ENCODE data around the gene MYLK.
A peak's percentile ranks its signal among the peaks of the same experiment; 100 is the strongest.

The MYLK gene

DNA sequence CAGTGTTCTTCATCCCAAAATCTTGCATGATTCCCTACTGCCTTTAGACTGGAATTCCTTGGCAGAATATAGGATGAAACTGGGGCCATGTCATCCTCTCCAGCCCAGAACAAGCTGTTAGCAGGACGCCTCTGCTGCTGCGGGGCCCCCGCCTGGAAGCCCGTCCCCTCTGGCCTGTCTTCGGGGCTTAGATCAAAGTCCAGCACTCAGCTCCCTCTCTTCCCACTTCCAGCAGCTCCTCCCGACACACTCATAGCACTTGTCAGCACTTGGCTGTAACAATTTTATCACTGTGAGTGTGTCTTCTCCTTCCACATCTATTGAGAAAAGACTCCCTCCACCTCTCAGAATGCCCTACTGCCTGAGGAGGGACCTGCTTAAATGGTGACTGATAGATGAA lies 187.3 kb downstream of the MYLK start:
- in situ Hi-C loops (cut with MboI; ENCODE audit: low pct_unique_long_range_greater_than_20kb, low sequenced_read_pairs): no loop called here
- DNase-seq: no peak

GRCh38 chr3:123695731-123696640 lies 188.1 kb downstream of the MYLK start:
- in situ Hi-C loops (cut with MboI; ENCODE audit: low pct_unique_long_range_greater_than_20kb, low sequenced_read_pairs): no loop called here
- peak; percentile 82 for DNase-seq

GRCh38 chr3:123695152-123695551 lies 189.0 kb downstream of the MYLK start:
- DNase-seq: no peak
- in situ Hi-C loops (cut with MboI; ENCODE audit: low pct_unique_long_range_greater_than_20kb, low sequenced_read_pairs): no loop called here

DNA sequence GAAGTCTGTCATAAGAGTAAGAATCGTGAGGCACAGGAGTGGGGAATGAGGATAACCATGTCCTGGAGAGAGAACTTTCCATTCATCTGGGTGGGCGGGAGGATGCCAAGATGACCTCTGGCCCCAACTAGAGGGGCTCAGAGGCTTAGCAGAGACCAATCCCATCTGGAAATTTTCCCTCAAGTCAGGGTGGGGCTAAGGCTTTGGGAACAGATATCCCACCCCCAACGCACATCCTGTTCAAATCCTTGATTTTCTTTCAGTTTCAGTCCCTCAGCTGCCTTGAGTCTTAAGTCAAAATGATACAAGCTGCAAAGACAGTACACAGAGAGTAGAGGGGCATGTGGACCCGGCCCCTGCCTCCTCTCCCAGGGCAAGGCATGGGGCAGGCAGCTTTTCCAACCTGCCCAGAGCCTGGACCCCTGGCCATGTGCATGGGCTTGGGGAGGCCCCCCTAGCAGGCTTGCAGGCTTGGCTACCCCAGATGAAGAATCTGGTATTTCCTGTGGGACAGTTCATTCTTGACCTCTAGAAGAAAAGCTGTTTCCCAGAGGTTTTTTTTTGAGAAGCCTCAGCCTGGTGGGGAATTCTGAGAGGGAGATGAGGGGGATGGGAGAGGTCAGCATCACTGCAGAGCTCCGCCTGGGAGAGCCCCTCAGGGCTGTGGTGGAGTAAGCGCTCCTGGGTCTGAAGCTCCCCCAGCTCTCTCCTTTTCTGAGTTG lies 189.6 kb downstream of the MYLK start:
- no peak for DNase-seq
- in situ Hi-C loops (cut with MboI; ENCODE audit: low pct_unique_long_range_greater_than_20kb, low sequenced_read_pairs): no loop called here

DNA sequence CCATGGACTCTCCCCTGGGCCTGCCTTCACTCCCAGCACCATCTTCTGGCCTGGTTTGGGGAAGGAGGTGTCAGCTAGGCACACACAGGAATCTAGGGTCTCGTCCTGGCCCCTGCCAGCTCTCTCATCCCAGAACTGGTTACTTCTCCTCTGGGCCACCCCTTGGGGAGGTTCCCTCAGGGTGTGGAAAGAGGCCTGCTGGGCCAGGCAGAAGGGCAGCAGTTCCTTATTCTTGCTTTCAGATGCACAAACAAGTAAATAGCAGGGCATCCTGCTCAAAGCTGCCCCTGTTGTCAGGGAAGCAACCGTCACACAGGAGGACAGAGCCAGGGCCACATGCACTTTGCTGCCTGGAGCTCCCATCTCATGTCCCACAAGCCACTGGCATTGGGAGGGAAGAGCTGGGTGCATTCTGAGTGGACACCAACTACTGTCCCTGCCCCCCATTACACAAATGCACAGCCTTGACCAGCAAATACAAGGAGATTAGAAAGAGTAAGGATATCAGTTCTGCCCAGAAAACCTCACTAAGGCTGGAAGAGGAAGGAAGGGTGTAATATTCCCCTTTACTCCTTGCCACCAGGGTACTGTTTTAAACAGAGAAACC lies 190.4 kb downstream of the MYLK start:
- DNase-seq: peak; percentile 14
- in situ Hi-C loops (cut with MboI; ENCODE audit: low pct_unique_long_range_greater_than_20kb, low sequenced_read_pairs): no loop called here

- no peak for DNase-seq
- in situ Hi-C loops (cut with MboI; ENCODE audit: low pct_unique_long_range_greater_than_20kb, low sequenced_read_pairs): no loop called here
Measured at GRCh38 chr3:123692671-123693070, 191.5 kb downstream of the MYLK start.

GRCh38 chr3:123692041-123692440 lies 192.1 kb downstream of the MYLK start:
- no peak for DNase-seq
- in situ Hi-C loops (cut with MboI; ENCODE audit: low pct_unique_long_range_greater_than_20kb, low sequenced_read_pairs): no loop called here

- in situ Hi-C loops (cut with MboI; ENCODE audit: low pct_unique_long_range_greater_than_20kb, low sequenced_read_pairs): no loop called here
Measured at GRCh38 chr3:123689831-123690230, 194.3 kb downstream of the MYLK start.

GRCh38 chr3:123688241-123688747 lies 195.8 kb downstream of the MYLK start:
- in situ Hi-C loops (cut with MboI; ENCODE audit: low pct_unique_long_range_greater_than_20kb, low sequenced_read_pairs): no loop called here
- DNase-seq: no peak

More at GRCh38 chr3:123689831-123690230, 194.3 kb downstream of the MYLK start:
- no peak for DNase-seq

- in situ Hi-C loops (cut with MboI; ENCODE audit: low pct_unique_long_range_greater_than_20kb, low sequenced_read_pairs): no loop called here
- DNase-seq: no peak
Measured at GRCh38 chr3:123687286-123687685, 196.8 kb downstream of the MYLK start.

GRCh38 chr3:123686251-123686650 lies 197.9 kb downstream of the MYLK start:
- no peak for DNase-seq

DNA sequence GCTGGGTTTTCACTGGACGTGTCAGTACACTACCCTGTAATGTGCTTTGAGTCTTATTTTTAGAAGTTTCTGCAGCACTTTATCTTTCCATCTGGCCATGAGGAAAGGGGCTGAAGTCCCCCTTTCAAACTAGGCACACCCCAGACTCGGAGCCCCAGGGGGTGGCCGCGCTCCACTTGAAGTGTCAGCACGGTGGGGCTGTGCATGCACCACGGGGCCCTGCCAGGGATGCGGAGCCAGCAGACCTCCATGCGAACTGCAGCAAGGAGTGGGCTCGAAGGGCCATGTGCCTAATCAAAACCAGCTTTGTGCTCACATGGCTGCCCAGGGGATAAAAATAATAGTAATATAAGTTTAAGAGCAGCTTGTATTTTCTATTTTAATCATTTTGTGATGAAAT lies 198.4 kb downstream of the MYLK start:
- in situ Hi-C loops (cut with MboI; ENCODE audit: low pct_unique_long_range_greater_than_20kb, low sequenced_read_pairs): no loop called here
- DNase-seq: no peak

More at GRCh38 chr3:123686251-123686650, 197.9 kb downstream of the MYLK start:
- in situ Hi-C loops (cut with MboI; ENCODE audit: low pct_unique_long_range_greater_than_20kb, low sequenced_read_pairs): no loop called here

- in situ Hi-C loops (cut with MboI; ENCODE audit: low pct_unique_long_range_greater_than_20kb, low sequenced_read_pairs): no loop called here
- DNase-seq: no peak
Measured at GRCh38 chr3:123684636-123685035, 199.5 kb downstream of the MYLK start.

DNA sequence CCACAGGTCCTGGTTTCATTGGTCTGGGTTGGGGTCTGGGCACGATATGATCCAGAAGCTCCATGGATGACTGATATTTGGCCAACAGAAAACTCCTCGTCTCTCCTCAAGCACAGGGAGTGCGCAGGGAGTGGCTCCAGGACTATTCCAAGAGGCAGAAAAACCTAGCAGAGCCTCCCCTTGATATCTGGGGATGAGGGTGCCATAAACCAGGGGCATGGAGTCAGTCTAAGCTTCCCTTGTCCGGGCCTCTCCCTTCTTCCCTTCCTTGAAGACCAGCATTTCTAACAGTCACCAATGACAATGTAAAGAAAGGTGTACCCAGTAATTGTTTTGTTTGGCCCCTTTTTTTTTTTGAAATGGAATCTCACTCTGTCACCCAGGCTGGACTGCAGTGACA lies 199.9 kb downstream of the MYLK start:
- in situ Hi-C loops (cut with MboI; ENCODE audit: low pct_unique_long_range_greater_than_20kb, low sequenced_read_pairs): no loop called here
- DNase-seq: no peak

DNA sequence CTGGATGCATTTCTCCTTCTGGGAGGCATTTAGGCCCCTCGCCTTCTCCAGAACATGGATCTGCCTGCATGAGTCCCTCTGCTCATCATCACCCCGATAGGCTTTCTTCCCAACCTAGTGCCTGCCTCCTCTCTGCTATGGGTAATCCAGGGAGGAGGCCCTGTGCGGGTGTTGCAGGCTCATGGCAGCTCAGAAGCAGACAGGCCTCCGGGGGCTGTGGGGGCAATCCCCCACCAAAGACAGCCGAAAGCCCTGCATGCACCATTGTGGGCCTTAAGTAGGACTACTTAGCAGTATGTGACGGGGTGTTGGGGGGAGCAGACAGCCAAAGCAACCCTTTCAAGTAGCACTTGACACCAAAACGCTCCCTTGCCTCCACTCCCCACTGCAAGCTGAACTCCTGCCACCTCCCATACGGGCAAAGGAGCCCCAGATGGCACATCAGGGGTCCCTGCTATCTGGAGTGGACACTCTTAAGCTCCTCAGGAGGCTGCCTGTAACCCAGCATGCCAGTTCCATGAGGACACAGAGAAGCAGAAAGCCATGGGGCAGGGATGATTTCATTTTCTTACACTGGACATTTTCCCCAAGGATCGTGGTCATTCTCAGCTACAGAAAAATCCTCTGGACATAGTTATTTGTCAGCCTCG lies 200.5 kb downstream of the MYLK start:
- in situ Hi-C loops (cut with MboI; ENCODE audit: low pct_unique_long_range_greater_than_20kb, low sequenced_read_pairs): no loop called here
- DNase-seq: no peak

DNA sequence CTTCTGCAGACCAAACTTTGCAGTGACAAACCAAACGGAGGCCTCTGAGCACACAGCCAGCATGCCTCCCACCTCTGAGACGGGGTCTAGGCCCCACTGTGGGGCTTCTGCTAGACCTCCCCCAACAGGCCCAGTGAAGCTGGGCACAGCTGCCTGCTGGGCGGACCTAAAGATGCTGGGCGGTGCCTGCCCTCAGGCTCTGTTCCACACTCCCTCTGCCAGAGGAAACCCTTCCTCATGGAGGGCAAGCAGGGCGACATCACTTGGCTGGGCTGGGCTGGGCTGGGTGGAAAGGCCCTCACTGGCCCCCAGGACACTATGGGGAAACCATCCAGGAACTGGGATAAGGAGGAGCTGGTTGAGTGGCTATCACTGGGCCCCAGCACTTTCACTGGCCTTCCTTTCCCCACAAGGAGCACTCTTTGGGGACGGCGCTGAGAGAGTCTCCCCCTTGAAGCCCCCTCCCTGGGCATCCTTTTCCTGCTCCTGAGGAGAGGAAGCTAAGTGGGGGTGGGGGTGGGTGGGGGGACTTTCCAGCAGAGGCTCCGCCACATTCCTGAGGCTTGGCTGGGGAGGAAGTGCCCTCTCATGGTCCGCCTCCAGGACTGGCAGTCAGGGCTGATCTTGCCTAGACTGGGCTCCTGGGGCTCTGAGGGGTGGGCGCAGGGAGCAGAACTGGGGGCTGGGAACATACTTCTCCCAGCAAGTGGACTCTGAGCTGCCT lies 201.2 kb downstream of the MYLK start:
- in situ Hi-C loops (cut with MboI; ENCODE audit: low pct_unique_long_range_greater_than_20kb, low sequenced_read_pairs): no loop called here
- no peak for DNase-seq

DNA sequence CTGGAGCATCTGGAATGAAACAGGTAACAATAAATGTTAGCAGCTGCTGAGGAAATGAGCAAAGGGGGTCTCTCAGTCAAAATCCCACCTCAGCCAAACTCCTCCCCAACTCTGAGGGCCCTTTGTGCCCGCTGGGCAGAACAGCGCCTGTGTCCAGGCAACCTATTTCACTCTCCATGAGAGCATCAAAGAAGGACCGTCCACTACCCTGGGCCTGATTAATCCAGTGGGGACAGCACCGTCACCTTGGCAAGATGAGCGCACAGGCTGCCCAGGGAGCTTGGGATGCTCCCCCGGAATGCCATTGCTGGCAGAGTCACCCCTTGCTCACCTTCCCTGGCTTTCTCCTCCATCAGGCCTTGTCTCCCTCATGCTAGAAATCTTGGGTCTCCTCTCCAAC lies 201.8 kb downstream of the MYLK start:
- in situ Hi-C loops (cut with MboI; ENCODE audit: low pct_unique_long_range_greater_than_20kb, low sequenced_read_pairs): no loop called here
- no peak for DNase-seq

DNA sequence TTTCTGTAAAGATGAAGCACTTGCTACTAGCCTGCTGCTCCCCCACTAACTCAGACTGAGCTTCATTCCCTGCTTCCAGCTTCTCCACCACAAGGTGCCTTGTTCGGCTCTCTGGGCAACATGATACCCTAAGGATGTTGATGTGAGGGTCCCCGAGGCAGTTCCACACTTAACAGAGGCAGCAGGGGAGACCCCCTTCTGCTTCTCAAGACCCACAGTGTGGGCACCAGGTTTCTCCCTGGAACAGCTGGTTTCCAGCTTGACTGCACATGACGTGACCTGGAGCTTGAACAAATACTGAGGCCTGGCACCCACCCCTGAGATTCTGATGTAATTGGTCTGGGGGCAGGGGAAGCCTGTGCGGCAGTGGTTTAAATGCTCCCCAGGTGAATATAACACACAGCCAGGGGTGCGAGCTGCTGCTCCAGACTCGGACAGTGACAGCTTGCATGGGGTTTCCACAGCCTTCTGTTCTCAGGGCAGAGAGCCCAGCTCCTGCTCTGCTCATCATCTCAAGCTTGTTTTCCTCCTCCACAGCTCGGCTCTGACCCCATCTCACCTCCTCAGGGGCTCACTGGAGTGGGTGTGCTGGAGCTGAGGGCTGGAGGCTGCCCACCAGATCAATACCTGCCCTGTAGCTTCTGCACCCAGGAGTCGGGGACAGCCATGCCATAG lies 204.3 kb downstream of the MYLK start:
- DNase-seq: no peak
- in situ Hi-C loops (cut with MboI; ENCODE audit: low pct_unique_long_range_greater_than_20kb, low sequenced_read_pairs): no loop called here
